GM15510 (cell line): ENCODE data around the gene MEN1.

ENCODE experiments used
- POLR2A ChIP-seq: IDR thresholded peaks from 3 replicates; pipeline ENCODE4 v1.6.1; 2011; ENCODE audit warnings: borderline replicate concordance; ENCODE audit not compliant: insufficient read length; ENCODE audit errors: extremely low read depth

The MEN1 gene

DNA sequence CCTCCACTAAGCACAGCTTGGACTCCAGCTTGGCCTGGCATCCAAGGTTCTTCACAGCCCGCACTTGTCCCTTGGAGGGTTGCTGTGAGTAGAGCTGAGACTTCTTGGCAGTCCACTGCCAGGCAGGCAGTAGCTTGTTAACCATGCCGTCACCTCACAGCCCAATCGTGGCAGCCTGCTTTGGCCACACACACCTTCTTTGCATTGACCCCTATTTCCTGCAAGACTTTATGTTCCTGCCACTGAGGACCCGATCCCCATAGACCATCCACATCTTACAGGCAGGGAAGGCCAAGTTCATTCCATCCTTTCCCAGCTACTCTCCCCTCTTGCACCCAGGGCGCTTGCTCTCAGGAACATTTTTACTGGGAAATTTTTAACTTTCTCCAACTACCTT is 48.1 kb downstream of the MEN1 start:
- TF ChIP-seq POLR2A, result no peak

DNA sequence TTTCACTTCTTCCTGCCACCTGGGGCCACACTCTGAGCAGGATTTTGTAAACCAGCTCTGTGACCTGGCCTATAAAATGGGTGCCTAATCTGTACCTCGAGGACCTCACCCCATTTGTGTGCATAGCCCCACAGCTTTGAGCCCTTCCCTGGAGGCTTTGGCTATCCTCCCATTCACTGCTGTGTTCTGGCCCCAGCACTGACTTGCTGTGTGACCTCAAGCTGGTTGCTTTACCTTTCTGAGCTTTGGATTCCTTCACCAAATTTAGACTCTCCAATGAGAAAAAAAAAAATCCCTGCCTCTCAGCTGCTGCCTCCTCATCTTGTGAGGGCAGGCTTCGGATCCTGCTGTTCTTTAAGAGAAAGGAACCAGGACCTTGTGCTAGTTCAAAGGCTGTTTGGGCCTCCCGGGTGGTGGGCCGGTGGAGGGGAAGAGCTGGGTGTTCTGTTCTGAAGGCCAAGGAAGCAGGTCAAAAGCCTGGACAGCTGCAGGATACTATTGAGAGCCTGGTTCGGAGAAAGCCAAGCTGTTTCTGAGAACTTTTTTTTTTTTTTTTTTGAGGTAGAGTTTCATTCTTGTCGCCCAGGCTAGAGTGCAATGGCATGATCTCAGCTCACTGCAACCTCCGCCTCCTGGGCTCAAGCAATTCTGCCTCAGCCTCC is 49.5 kb downstream of the MEN1 start:
- no peak for TF ChIP-seq POLR2A

GRCh38 chr11:64759722-64760719 is 50.3 kb downstream of the MEN1 start, which contains the start of gene PYGM:
Gene PYGM, minus strand, starts transcription at chr11:64759974. Its CDS starts 76 bp downstream, at chr11:64759898.
- no peak for TF ChIP-seq POLR2A

- TF ChIP-seq POLR2A, result no peak
These were observed 51.1 kb downstream of the MEN1 start for GRCh38 chr11:64759131-64759721.

GRCh38 chr11:64758330-64759079 is 51.8 kb downstream of the MEN1 start:
- no peak for TF ChIP-seq POLR2A

DNA sequence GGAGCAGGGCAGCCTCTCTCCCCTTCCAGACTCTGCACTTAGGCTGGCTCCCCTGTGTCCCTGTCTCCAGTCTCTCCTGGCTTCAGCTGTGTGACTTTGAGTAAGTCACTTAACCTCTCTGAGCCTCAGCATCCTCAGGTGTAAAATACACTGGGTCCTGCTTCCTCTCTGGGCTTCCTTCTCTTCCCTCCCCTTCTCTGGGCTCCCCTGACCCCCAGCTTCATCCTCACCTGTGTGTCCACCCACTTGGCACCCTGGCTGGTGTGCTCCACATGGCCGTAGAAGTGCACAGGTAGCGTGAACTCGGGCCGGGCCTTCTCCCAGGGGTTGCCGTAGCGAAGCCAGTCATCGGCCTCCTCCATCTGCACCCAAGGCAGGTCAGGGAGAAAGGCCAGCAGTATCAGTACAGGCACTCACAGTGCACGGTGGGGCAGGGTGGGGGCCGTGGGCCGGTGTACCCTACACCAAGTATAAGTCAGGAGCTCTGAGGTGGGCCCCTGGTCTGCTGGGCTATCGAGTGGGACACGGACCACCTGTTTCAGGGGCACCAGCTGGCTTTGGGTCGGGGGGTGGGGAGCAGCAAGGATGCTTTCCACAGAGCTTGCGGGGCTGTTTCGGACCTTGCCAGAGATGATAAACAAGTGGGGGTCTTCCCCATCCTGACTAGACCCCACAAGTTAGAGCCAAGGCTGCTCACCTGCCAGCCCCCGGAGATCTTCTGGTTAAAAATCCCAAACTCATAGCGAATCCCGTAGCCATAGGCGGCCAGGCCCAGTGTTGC is 52.6 kb downstream of the MEN1 start:
- no peak for TF ChIP-seq POLR2A

GRCh38 chr11:64755681-64756361 is 54.5 kb downstream of the MEN1 start:
- no peak for TF ChIP-seq POLR2A

DNA sequence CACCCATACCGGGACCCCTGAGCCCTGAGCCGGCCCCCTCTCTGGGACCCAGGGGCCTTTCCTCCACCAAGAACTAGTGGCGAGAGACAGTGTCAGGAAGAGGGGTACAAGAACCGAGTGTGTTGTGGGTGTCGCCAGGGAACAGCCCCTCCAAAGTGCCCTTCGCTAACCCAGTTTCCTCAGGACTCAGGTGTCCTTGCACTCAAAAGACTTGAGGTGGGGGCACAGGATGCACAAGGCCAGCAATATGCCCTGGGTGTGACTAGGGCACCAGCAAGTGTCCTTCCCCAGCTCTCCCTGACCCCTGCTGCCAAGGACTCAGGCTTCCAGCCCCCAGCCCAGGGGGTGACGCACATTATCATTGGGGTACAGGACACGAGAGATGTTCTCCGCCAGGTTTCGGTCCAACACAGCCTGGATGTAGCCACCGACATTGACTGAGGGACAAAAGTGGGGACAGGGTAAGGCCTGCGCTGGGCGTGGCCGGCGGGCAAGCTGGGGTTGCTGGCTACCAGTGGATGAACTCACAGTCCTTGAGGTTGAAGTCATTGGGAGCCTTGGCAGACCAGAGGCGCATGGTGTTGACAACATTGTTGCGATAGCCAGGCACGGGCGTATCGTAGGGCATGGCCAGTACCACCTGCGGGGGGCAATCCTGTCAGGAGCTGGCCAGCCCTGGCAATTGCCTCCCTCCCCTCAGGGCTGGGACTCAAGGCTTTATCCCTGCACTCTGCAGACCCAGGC is 55.3 kb downstream of the MEN1 start:
- no peak for TF ChIP-seq POLR2A

GRCh38 chr11:64754124-64754918 is 56.0 kb downstream of the MEN1 start:
- TF ChIP-seq POLR2A, result no peak
